ENCODE measurements around the gene NFE2L2.

- TF ChIP-seq CTCF (IDR thresholded peaks at IDR 0.05) (no peak), POLR2AphosphoS5 (IDR thresholded peaks at IDR 0.05) (no peak), POLR2A (IDR thresholded peaks at IDR 0.05; ENCODE audit: low read depth) (no peak), EP300 (IDR thresholded peaks at IDR 0.05) (no peak)
Observed at GRCh38 chr2:177221970-177222369, 42.6 kb downstream of the NFE2L2 start.

Measured in esophagus muscularis mucosa (tissue), 4 donors.